ENCODE results near the gene DNAJC13.
A peak's percentile ranks its signal among the peaks of the same experiment; 100 is the strongest.
"Not testable (repeated sequence)": the region's sequence is repeated elsewhere in the genome, so short reads cannot be mapped to it uniquely, and the experiment has no call there.

DNAJC13 gene, protein sequence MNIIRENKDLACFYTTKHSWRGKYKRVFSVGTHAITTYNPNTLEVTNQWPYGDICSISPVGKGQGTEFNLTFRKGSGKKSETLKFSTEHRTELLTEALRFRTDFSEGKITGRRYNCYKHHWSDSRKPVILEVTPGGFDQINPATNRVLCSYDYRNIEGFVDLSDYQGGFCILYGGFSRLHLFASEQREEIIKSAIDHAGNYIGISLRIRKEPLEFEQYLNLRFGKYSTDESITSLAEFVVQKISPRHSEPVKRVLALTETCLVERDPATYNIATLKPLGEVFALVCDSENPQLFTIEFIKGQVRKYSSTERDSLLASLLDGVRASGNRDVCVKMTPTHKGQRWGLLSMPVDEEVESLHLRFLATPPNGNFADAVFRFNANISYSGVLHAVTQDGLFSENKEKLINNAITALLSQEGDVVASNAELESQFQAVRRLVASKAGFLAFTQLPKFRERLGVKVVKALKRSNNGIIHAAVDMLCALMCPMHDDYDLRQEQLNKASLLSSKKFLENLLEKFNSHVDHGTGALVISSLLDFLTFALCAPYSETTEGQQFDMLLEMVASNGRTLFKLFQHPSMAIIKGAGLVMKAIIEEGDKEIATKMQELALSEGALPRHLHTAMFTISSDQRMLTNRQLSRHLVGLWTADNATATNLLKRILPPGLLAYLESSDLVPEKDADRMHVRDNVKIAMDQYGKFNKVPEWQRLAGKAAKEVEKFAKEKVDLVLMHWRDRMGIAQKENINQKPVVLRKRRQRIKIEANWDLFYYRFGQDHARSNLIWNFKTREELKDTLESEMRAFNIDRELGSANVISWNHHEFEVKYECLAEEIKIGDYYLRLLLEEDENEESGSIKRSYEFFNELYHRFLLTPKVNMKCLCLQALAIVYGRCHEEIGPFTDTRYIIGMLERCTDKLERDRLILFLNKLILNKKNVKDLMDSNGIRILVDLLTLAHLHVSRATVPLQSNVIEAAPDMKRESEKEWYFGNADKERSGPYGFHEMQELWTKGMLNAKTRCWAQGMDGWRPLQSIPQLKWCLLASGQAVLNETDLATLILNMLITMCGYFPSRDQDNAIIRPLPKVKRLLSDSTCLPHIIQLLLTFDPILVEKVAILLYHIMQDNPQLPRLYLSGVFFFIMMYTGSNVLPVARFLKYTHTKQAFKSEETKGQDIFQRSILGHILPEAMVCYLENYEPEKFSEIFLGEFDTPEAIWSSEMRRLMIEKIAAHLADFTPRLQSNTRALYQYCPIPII (N-terminal part only)

DNA sequence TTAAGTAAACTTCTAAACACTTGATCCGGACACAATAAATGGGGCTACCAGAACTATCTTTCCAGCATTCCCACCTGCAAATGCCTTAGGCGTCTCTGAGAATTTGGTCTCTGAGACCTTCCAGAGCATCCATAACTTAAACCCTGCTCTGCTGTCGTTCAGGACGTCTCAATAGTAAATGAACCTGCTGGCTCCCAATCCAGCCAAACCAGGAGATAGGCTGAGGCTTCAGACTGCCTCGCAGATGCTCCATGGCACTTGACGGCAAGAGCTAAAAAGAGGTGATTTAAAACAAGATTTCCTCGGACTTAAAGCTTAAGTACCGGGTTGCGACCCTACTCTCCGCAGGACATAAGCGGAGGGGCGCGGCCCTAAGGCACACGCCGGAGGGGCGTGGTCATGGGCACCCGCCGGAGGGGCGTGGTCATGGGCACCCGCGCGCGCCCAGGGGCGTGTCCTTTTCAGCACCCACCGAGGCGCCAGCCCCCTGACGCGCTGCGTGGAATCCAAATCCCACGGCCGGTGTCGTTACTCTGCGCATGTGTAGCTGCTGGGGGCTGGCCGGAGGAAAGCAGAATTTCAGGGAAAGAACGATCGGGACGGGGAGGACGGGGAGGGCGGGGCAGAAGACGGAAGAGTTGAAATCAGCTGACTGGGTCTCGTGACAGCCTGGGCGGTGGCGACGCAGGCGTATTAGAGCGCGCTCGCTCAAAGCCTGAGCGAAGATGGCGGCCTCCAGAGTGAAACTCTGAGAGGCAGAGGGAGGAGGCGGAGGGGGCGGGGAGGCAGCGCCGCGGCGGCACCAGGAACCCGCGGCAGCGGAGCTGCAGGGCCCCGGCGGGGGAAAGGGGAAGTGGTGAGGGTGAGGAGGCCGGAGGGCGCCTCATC is at the start of gene DNAJC13:
TSS of gene DNAJC13 (plus strand) at position 696 of the 888 bp plus-strand sequence. CDS start 17,049 bp downstream, outside the sequence.
- peak; percentile 84 for DNase-seq (ENCODE audit: low read depth in 2 of 2)

DNA sequence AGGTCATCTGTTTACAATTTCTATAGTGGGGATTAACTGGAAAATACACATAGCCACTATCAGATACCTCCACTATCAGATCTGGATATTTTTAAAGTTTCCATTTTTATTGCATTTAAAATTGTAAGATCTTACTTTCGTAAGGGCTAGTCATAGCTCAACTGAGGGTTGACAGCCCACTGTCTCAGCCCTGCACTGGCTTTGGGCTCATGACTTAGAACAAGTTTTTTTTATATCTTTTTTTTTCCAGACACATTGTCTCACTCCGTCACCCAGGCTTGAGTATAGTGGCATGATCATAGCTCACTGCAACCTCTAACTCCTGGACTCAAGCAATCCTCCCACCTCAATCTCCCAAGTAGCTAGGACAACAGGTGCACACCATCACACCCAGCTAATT is 48.8 kb upstream of the DNAJC13 start:
- DNase-seq (ENCODE audit: low read depth in 2 of 2): no peak

- no peak for DNase-seq (ENCODE audit: low read depth in 2 of 2)
These were observed 48.3 kb upstream of the DNAJC13 start for GRCh38 chr3:132368962-132369361.

GRCh38 chr3:132376945-132377354 is 40.4 kb upstream of the DNAJC13 start:
- DNase-seq (ENCODE audit: low read depth in 2 of 2): not testable (repeated sequence)

DNA sequence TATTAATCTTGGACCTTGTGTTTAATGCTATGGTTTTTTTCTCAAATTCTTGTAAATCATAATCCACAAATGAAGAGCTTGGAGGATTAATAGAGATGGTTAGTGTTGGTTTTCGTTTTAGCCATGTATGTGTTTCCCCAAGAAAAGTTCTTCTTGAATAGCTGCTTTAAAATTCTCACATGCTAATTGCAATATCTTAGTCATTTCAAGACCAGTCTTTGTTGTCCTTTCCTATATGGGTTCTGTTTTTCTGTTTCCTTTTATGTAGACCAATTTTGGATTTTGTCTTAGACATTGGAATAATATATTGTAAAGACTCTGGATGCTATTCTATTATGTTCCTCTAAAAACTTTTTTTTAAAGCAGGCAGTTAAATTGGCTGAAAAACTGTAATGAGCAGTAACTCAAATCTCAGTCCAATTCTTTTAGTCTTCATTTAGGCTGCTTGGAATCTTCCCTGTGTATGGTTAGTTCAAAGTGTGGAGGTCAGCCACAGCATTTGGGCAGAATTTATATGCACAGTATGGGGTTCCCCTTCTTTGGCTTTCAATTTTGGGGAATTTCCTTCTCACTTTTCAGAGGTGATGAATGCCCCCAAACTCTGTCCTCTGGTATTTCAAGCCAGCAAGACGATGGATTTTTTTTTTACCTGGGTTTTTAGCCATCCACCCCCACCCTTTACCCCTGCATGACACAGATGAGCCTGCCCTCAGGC is 39.1 kb upstream of the DNAJC13 start:
- DNase-seq (ENCODE audit: low read depth in 2 of 2): no peak

DNA sequence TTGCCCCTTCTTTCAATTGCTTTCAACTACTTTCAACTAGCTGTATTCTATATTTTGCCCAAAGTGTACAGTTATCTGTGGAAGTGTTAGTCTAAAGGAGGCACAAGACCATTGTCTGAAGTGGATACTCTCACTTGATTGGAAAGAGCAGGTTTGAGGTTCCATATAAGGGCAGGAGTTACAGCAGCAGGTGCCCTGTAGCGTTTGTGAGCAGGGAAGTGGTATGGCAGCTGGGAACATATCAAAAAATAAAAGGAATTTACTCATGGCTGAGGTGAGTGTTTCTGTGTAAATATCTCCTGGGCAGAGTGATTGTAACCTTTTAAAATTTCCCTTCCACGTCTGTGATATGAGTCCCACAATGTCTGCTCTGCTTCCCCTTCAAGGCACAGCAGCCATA is 38.5 kb upstream of the DNAJC13 start:
- DNase-seq (ENCODE audit: low read depth in 2 of 2): no peak

GRCh38 chr3:132380920-132381319 is 36.4 kb upstream of the DNAJC13 start:
- no peak for DNase-seq (ENCODE audit: low read depth in 2 of 2)

GRCh38 chr3:132381348-132381944 is 35.9 kb upstream of the DNAJC13 start:
- no peak for DNase-seq (ENCODE audit: low read depth in 2 of 2)

GRCh38 chr3:132382267-132382666 is 35.0 kb upstream of the DNAJC13 start:
- no peak for DNase-seq (ENCODE audit: low read depth in 2 of 2)

DNA sequence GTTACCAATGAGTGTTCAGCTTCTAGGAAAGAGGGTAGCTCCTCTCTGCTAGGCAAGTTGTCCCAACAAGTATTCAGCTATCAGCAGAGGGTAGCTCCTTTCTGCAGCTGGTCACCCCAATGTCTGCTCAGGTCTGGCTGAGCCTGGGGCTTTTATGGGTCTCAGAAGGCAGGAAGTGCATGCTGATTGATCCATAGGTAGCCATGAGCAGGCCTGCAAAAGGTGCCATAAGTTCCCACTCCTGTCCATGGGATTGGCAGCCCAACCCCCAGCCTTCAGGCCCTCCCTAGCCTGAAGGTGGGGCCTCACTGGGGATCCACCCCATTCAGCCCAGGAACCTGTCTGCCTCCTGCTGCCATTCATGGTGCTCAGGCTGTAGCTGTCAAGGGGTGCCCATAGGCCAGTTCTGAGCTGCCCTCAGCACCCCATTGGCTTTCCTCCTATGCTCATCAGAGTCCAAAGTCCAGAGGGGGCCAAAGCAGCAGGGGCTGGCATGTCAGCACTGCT is 34.6 kb upstream of the DNAJC13 start:
- no peak for DNase-seq (ENCODE audit: low read depth in 2 of 2)

DNA sequence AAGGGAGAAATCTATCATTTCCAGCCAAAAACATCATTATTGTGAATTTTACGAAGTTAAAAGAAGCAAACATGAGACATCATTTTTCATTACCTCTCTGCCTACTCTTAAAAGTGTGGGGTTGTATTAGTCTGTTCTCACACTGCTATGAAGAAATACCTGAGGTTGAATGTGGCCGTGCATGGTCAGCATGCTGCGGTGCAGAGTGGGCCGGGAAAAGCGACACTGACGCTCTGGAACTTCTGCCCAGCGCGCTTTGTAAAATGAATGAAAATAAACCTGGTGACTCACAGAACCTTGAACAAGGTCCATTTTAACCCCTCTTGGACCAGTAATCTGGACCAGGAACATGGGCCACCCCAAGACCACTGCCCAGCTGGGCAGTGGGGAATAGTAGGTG is 31.0 kb upstream of the DNAJC13 start:
- no peak for DNase-seq (ENCODE audit: low read depth in 2 of 2)

GRCh38 chr3:132392675-132393074 is 24.6 kb upstream of the DNAJC13 start:
- not testable (repeated sequence) for DNase-seq (ENCODE audit: low read depth in 2 of 2)

DNA sequence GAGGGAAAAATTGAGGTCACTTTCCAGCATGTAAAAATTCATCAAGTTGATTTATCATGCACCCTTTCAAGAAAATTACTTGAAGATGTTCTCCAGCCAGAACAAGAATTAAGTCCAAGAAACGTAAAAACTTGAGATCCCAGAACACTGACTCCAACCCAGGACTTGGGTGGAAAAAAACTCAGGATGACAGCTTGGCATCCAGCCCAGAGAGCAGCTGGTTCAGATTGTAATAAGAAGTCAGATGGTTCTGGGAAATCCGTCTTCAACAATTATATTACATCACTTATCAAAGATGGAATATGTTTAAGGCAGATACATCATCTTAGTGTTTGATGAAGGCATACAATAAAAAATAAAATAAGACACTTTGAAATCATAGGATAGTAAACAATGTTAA is 23.0 kb upstream of the DNAJC13 start:
- no peak for DNase-seq (ENCODE audit: low read depth in 2 of 2)

DNA sequence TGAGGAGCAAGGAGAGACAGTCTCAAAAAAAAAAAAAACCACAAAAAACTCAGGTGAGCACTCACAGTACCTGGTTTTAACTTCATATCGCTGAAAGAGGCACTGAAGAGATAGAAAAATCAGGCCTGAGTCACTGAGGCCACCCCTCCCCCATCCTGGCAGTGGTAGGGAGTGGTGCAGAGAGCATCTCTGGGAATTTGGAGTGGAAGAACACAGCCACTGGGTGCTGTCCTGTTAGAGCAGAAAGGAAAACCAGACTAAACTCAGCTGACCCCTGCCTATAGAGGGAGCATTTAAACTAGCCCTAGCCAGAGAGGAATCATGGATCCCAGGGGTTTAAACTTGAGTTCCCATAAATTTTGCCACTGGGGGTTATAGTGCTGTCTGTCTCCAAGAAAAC is 22.2 kb upstream of the DNAJC13 start:
- no peak for DNase-seq (ENCODE audit: low read depth in 2 of 2)

DNA sequence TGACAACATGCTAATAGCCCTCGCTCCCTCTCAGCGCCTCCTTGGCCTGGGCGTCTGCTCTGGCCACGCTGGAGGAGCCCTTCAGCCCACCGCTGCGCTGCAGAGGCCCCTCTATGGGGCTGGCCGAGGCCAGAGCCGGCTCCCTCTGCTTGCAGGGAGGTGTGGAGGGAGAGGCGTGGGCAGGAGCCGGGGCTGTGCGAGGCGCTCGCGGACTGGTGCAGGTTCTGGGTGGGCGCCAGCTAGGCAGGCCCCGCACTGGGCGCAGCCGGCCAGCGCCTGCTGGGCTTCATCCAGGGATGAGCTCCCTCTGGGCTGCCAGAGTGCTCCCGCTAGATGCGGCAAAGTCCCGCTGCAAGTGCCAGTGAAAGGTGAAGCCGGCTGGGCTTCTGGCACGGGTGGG is 21.0 kb upstream of the DNAJC13 start:
- no peak for DNase-seq (ENCODE audit: low read depth in 2 of 2)

- not testable (repeated sequence) for DNase-seq (ENCODE audit: low read depth in 2 of 2)
These were observed 20.5 kb upstream of the DNAJC13 start for GRCh38 chr3:132396776-132397175.

- DNase-seq (ENCODE audit: low read depth in 2 of 2): no peak
These were observed 18.0 kb upstream of the DNAJC13 start for GRCh38 chr3:132399054-132399929.

DNA sequence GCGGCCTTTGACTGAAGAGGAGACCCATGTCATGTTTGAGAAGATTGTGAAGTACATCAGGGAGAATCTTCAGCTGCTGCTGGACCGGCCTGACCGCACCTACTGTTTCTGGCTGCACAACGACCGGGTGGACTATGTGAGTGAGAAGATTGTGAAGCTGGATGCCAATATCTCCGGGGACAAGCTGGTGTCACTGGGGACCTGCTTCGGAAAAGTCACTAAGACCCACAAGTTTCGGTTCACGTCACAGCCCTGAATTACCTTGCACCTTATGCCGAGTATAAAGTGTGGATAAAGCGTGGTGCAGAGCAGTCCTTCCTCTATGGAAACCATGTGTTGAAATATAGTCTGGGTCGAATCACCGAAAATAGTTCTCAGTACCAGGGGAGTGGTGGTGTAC is 16.0 kb upstream of the DNAJC13 start:
- DNase-seq (ENCODE audit: low read depth in 2 of 2): no peak

GRCh38 chr3:132404276-132404675 is 13.0 kb upstream of the DNAJC13 start:
- no peak for DNase-seq (ENCODE audit: low read depth in 2 of 2)
